HEK293 (cell line): Measurements from ENCODE around the gene BDNF.

Experiments
- CTCF ChIA-PET: fragments of 350-600 bp; formaldehyde crosslinking; extraction: SDS; loops from one replicate; lab custom pipeline; 2021; ENCODE audit warnings: antibody characterized with exemption; lab: Yijun Ruan, JAX
- POLR2A ChIA-PET: fragments of 300-600 bp; formaldehyde crosslinking; extraction: SDS; loops from one replicate; lab custom pipeline; 2020; ENCODE audit warnings: antibody characterized with exemption, inconsistent platforms; lab: Yijun Ruan, JAX
- H3K27ac ChIP-seq: fragments of 200-500 bp; sonication (Bioruptor generic); 2 replicates; pipeline ENCODE4 v1.5.1; 2014; ENCODE audit warnings: low read depth, low read length, control low read depth, inconsistent platforms; ENCODE audit errors: extremely low read depth
- H3K36me3 ChIP-seq, 2 experiments: fragments of 200-500 bp in 1 of 2; sonication (Bioruptor generic) in 1 of 2; 1 replicate in 1 of 2; 2 replicates in 1 of 2; pipeline ENCODE4 v1.5.1; 2014 to 2017; ENCODE audit warnings: inconsistent platforms in 2 of 2, low read length in 2 of 2; ENCODE audit not compliant: control insufficient read depth in 2 of 2, insufficient read depth in 1 of 2
- H3K4me1 ChIP-seq: fragments of 200-500 bp; sonication (Bioruptor generic); 2 replicates; pipeline ENCODE4 v1.5.1; 2014; ENCODE audit warnings: mild to moderate bottlenecking, low read length, inconsistent platforms; ENCODE audit not compliant: control insufficient read depth, insufficient read depth
- H3K4me3 ChIP-seq: 2 replicates; pipeline ENCODE4 v1.5.1; 2011; ENCODE audit warnings: low read depth, mild to moderate bottlenecking, control low read depth, low read length, moderate library complexity
- H3K9me3 ChIP-seq: fragments of 200-500 bp; sonication (Bioruptor generic); 2 replicates; pipeline ENCODE4 v1.5.1; 2014; ENCODE audit warnings: low read depth, low read length, inconsistent platforms; ENCODE audit not compliant: control insufficient read depth, insufficient read depth
- BCL11A ChIP-seq: fragments of 450-650 bp; formaldehyde crosslinking; IDR thresholded peaks from 2 replicates; pipeline ENCODE4 v1.5.1; 2016; ENCODE audit warnings: low read depth, missing biosample characterization, missing genetic modification characterization
- GLIS1 ChIP-seq: fragments of 450-650 bp; formaldehyde crosslinking; IDR thresholded peaks from 2 replicates; pipeline ENCODE4 v1.5.1; 2016; ENCODE audit warnings: missing biosample characterization, missing genetic modification characterization
- KLF1 ChIP-seq: fragments of 450-650 bp; formaldehyde crosslinking; IDR thresholded peaks from 2 replicates; pipeline ENCODE4 v1.5.1; 2016; ENCODE audit warnings: missing biosample characterization, missing genetic modification characterization
- KLF16 ChIP-seq: fragments of 450-650 bp; formaldehyde crosslinking; IDR thresholded peaks from 2 replicates; pipeline ENCODE4 v1.5.1; 2017; ENCODE audit warnings: missing biosample characterization, missing genetic modification characterization
- OVOL3 ChIP-seq: fragments of 450-650 bp; formaldehyde crosslinking; IDR thresholded peaks from 2 replicates; pipeline ENCODE4 v1.5.1; 2016; ENCODE audit warnings: missing biosample characterization, missing genetic modification characterization
- SCRT1 ChIP-seq: fragments of 450-650 bp; formaldehyde crosslinking; IDR thresholded peaks from 2 replicates; pipeline ENCODE4 v1.5.1; 2016; ENCODE audit warnings: missing biosample characterization, missing genetic modification characterization, borderline replicate concordance
- ZFP69B ChIP-seq: fragments of 450-650 bp; formaldehyde crosslinking; IDR thresholded peaks from 2 replicates; pipeline ENCODE4 v1.5.1; 2016; ENCODE audit warnings: missing biosample characterization, missing genetic modification characterization
- ZNF133 ChIP-seq: fragments of 450-650 bp; formaldehyde crosslinking; IDR thresholded peaks from 2 replicates; pipeline ENCODE4 v1.5.1; 2016; ENCODE audit warnings: missing biosample characterization, missing genetic modification characterization
- ZNF2 ChIP-seq: fragments of 450-650 bp; formaldehyde crosslinking; IDR thresholded peaks from 2 replicates; pipeline ENCODE4 v1.5.1; 2016; ENCODE audit warnings: missing biosample characterization, missing genetic modification characterization
- ZNF211 ChIP-seq: fragments of 450-650 bp; formaldehyde crosslinking; IDR thresholded peaks from 2 replicates; pipeline ENCODE4 v1.5.1; 2016; ENCODE audit warnings: low read depth, missing biosample characterization, missing genetic modification characterization
- ZNF350 ChIP-seq: fragments of 450-650 bp; formaldehyde crosslinking; IDR thresholded peaks from 2 replicates; pipeline ENCODE4 v1.5.0; 2017; ENCODE audit warnings: missing biosample characterization, mild to moderate bottlenecking, missing genetic modification characterization
- ZNF701 ChIP-seq: fragments of 450-650 bp; formaldehyde crosslinking; IDR thresholded peaks from 2 replicates; pipeline ENCODE4 v1.5.1; 2016; ENCODE audit warnings: missing biosample characterization, missing genetic modification characterization
- ZNF792 ChIP-seq: fragments of 450-650 bp; formaldehyde crosslinking; IDR thresholded peaks from 2 replicates; pipeline ENCODE4 v1.5.1; 2016; ENCODE audit warnings: missing biosample characterization, missing genetic modification characterization
- TF ChIP-seq, protein P1 (sequence below): fragments of 450-650 bp; formaldehyde crosslinking; conservative IDR thresholded peaks from 2 replicates; pipeline ENCODE4 v1.5.1; 2016; ENCODE audit warnings: low read depth, missing biosample characterization, missing genetic modification characterization
- TF ChIP-seq, protein P2 (sequence below): fragments of 450-650 bp; formaldehyde crosslinking; IDR thresholded peaks from 2 replicates; pipeline ENCODE4 v1.5.1; 2017; ENCODE audit warnings: missing biosample characterization, missing genetic modification characterization
- TF ChIP-seq, protein P3 (sequence below): IDR thresholded peaks from 2 replicates; pipeline ENCODE4 v1.6.1; 2011; ENCODE audit warnings: mild to moderate bottlenecking, low read depth, low read length, borderline replicate concordance
- TF ChIP-seq, protein P4 (sequence below): fragments of 450-650 bp; formaldehyde crosslinking; IDR thresholded peaks from 2 replicates; pipeline ENCODE4 v1.5.1; 2016; ENCODE audit warnings: missing biosample characterization, missing genetic modification characterization

Gene BDNF

DNA sequence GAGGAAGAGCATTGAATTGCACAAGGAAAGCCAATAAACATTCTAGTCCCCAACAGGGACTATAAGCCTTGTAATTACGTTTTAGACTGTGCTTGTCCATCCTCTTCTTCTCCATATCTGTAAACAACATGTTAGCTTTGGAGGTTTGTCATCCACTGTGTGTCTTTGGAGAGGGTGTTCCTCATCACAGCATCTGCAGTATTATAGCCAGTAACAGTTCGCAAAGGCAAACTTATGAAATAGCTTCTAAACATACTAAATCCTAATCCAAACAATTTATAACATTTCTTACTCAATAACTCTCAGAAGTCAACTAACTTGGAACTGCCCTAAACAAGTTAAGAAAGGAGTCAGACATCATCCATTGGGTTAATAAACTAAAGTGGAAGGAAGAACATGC is 10.3 kb upstream of the BDNF start (continued):
- TF ChIP-seq ZFP69B (tag by site-specific recombination), result no peak
- TF ChIP-seq ZNF2 (tag by site-specific recombination), result no peak

DNA sequence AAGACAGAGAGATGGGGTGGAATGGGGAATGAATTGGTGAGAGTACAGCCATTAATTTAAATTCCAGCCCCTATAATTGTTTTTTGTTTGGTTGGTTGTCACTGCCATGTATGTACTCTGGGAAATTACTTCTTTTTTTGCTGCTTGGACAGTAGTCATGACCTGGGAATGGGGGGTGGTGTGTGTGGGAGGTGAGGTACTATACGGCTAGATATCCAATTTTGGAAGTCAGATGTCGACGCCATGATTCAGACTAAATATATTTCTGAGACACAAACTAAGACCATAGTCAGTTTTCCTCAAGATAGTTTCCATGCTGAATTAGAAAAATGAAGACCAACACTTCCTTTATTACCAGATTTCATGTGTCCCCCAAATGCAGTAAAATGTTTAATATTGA is 7.4 kb upstream of the BDNF start:
- ChIA-PET POLR2A (no interaction called here), CTCF (interaction anchor here (0.9 to 1.8 kb wide), 2 partner anchors 10 to 1622 kb away, joined by 3 to 11 read pairs; no protein-coding TSS in a partner anchor)
- no peak for TF ChIP-seq GLIS1 (tag by site-specific recombination)
- no peak for TF ChIP-seq SCRT1 (tag by site-specific recombination)
- TF ChIP-seq OVOL3 (tag by site-specific recombination), result no peak
- TF ChIP-seq ZNF350 (tag by site-specific recombination), result no peak
- TF ChIP-seq, protein P1, sequence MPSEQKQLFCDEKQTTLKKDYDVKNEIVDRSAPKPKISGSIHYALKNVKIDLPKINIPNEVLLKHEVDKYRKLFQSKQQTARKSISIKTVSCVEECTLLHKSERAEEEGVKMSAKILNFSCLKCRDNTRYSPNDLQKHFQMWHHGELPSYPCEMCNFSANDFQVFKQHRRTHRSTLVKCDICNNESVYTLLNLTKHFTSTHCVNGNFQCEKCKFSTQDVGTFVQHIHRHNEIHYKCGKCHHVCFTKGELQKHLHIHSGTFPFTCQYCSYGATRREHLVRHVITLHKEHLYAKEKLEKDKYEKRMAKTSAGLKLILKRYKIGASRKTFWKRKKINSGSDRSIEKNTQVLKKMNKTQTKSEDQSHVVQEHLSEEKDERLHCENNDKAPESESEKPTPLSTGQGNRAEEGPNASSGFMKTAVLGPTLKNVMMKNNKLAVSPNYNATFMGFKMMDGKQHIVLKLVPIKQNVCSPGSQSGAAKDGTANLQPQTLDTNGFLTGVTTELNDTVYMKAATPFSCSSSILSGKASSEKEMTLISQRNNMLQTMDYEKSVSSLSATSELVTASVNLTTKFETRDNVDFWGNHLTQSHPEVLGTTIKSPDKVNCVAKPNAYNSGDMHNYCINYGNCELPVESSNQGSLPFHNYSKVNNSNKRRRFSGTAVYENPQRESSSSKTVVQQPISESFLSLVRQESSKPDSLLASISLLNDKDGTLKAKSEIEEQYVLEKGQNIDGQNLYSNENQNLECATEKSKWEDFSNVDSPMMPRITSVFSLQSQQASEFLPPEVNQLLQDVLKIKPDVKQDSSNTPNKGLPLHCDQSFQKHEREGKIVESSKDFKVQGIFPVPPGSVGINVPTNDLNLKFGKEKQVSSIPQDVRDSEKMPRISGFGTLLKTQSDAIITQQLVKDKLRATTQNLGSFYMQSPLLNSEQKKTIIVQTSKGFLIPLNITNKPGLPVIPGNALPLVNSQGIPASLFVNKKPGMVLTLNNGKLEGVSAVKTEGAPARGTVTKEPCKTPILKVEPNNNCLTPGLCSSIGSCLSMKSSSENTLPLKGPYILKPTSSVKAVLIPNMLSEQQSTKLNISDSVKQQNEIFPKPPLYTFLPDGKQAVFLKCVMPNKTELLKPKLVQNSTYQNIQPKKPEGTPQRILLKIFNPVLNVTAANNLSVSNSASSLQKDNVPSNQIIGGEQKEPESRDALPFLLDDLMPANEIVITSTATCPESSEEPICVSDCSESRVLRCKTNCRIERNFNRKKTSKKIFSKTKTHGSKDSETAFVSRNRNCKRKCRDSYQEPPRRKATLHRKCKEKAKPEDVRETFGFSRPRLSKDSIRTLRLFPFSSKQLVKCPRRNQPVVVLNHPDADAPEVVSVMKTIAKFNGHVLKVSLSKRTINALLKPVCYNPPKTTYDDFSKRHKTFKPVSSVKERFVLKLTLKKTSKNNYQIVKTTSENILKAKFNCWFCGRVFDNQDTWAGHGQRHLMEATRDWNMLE (tag by site-specific recombination), result no peak
- TF ChIP-seq ZNF133 (tag by site-specific recombination), result no peak
- no peak for TF ChIP-seq ZNF701
- TF ChIP-seq ZNF211 (tag by site-specific recombination), result no peak
- TF ChIP-seq ZNF792 (tag by site-specific recombination), result no peak
- TF ChIP-seq BCL11A (tag by site-specific recombination), result no peak
- TF ChIP-seq, protein P2, sequence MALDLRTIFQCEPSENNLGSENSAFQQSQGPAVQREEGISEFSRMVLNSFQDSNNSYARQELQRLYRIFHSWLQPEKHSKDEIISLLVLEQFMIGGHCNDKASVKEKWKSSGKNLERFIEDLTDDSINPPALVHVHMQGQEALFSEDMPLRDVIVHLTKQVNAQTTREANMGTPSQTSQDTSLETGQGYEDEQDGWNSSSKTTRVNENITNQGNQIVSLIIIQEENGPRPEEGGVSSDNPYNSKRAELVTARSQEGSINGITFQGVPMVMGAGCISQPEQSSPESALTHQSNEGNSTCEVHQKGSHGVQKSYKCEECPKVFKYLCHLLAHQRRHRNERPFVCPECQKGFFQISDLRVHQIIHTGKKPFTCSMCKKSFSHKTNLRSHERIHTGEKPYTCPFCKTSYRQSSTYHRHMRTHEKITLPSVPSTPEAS (tag by site-specific recombination), result no peak
- TF ChIP-seq, protein P3, sequence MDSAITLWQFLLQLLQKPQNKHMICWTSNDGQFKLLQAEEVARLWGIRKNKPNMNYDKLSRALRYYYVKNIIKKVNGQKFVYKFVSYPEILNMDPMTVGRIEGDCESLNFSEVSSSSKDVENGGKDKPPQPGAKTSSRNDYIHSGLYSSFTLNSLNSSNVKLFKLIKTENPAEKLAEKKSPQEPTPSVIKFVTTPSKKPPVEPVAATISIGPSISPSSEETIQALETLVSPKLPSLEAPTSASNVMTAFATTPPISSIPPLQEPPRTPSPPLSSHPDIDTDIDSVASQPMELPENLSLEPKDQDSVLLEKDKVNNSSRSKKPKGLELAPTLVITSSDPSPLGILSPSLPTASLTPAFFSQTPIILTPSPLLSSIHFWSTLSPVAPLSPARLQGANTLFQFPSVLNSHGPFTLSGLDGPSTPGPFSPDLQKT, result no peak
- no peak for TF ChIP-seq KLF16 (tag by site-specific recombination)
- TF ChIP-seq KLF1 (tag by site-specific recombination), result no peak
- TF ChIP-seq, protein P4, sequence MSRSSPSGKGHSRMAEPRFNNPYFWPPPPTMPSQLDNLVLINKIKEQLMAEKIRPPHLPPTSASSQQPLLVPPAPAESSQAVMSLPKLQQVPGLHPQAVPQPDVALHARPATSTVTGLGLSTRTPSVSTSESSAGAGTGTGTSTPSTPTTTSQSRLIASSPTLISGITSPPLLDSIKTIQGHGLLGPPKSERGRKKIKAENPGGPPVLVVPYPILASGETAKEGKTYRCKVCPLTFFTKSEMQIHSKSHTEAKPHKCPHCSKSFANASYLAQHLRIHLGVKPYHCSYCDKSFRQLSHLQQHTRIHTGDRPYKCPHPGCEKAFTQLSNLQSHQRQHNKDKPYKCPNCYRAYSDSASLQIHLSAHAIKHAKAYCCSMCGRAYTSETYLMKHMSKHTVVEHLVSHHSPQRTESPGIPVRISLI (tag by site-specific recombination), result no peak
- H3K4me3 ChIP-seq, result no peak overlapping the region
- no peaks in the 10 kb centered on the region for H3K36me3 ChIP-seq
- no peaks in the 10 kb centered on the region for H3K4me1 ChIP-seq
- H3K9me3 ChIP-seq, result no peaks in the 10 kb centered on the region
- H3K27ac ChIP-seq, result no peak overlapping the region
